ENCODE data around the gene HOGA1.
"Not testable (repeated sequence)": the region's sequence is repeated elsewhere in the genome, so short reads cannot be mapped to it uniquely, and the experiment has no call there.

GRCh38 chr10:97562329-97562728 is 21.9 kb upstream of the HOGA1 start:
- TF ChIP-seq POLR2AphosphoS5 (IDR thresholded peaks at IDR 0.05; ENCODE audit: borderline replicate concordance, low read depth, low read length); EZH2 (IDR thresholded peaks at IDR 0.05); FOXP2 (optimal IDR thresholded peaks at IDR 0.05; ENCODE audit: control extremely low read depth, extremely low read length, insufficient read depth): not testable (repeated sequence)
